Smooth muscle cell of the umbilical artery (primary cell): ENCODE measurements around the gene ZNF750. TPM values are rescaled to one million over a fixed set of nuclear protein-coding genes. Genes with fewer than 3 reads are reported as not detected.

Source experiments
- total RNA-seq: library from RNA; depleted of rRNA; stranded (reverse); fragments of >200 nt; gene quantifications from 2 replicates; pipeline ENCODE4 v1.2.3, GENCODE V29; 2014

ZNF750 gene
- not detected in 2 replicates for total RNA-seq

GRCh38 chr17:82839617-82840292 lies at the start of gene ZNF750:
TSS of gene ZNF750 (minus strand) at chr17:82840022. CDS start at chr17:82832454, 7,568 bp downstream.

Other genes with a start within 250 kb of the ZNF750 start
- gene WDR45B, start 191.6 kb downstream of the ZNF750 start, total RNA-seq, result 69.2 and 88.5 TPM in 2 replicates
- gene RAB40B, start 141.3 kb downstream of the ZNF750 start, total RNA-seq, result 5.5 and 6.2 TPM in 2 replicates
- gene FN3KRP, start 123.3 kb downstream of the ZNF750 start, total RNA-seq, result 9.2 and 15.0 TPM in 2 replicates
- gene FN3K, start 104.4 kb downstream of the ZNF750 start, total RNA-seq, result 5.9 and 10.4 TPM in 2 replicates
- 28.2 and 55.2 TPM in 2 replicates for gene TBCD, start 88.0 kb downstream of the ZNF750 start, total RNA-seq
- gene METRNL, start 239.6 kb upstream of the ZNF750 start, total RNA-seq, result 170 and 238 TPM in 2 replicates